Testis (tissue), 3 donors: ENCODE data around the gene MAP2. TPM values are rescaled to one million over a fixed set of nuclear protein-coding genes. Genes with fewer than 3 reads are reported as not detected.

Source experiments
- DNase-seq: peaks from one replicate; pipeline ENCODE4 v3.0.0-alpha.2; 2019
- H3K27ac ChIP-seq, 2 donors: fragments of 200-600 bp; sonication (generic); one replicate each; pipeline ENCODE4 v1.5.1; 2019
- H3K27me3 ChIP-seq: fragments of 200-600 bp; sonication (generic); one replicate; pipeline ENCODE4 v1.5.1; 2019
- H3K36me3 ChIP-seq: fragments of 200-600 bp; sonication (generic); one replicate; pipeline ENCODE4 v1.5.1; 2017; ENCODE audit warnings: low read depth; ENCODE audit errors: missing control alignments
- H3K4me1 ChIP-seq: fragments of 200-600 bp; sonication (generic); one replicate; pipeline ENCODE4 v1.5.1; 2019
- H3K4me3 ChIP-seq, 2 donors: fragments of 200-600 bp; sonication (generic); one replicate each; pipeline ENCODE4 v1.5.1; 2017 to 2019
- H3K9me3 ChIP-seq: fragments of 200-600 bp; sonication (generic); one replicate; pipeline ENCODE4 v1.5.1; 2017
- CTCF ChIP-seq, 3 experiments: fragments of 450-650 bp in 2 of 3; fragments of 200-600 bp in 1 of 3; sonication (generic) in 1 of 3; IDR thresholded peaks; one replicate each; pipeline ENCODE4 v1.5.1; 2016 to 2019; ENCODE audit warnings: antibody characterized with exemption in 3 of 3, mild to moderate bottlenecking in 2 of 3, moderate library complexity in 1 of 3
- POLR2A ChIP-seq: fragments of 450-650 bp; IDR thresholded peaks from one replicate; pipeline ENCODE4 v1.6.1; 2017; ENCODE audit warnings: antibody characterized with exemption, mild to moderate bottlenecking, moderate library complexity
- WGBS, 2 donors: methylation state at CpG; one replicate each; pipeline ENCODE4 v1.1.5; 2018; 5-methylcytosine and 5-hydroxymethylcytosine counted together
- intact Hi-C: fragments of 100-400 bp; cut with DNase I; formaldehyde crosslinking; loops from one replicate; pipeline ENCODE4 v1.15.1; 2023; ENCODE audit warnings: low total_unique reads
- polyA plus RNA-seq: library from polyadenylated mRNA; stranded (reverse); fragments of 350-450 nt; fragmentation: Illumina TruSeq; extraction: RNeasy Lipid Tissue Mini Kit (QIAGEN cat#74804); gene quantifications from one replicate; pipeline ENCODE4 v1.2.3, GENCODE V29; 2014; ENCODE audit warnings: low read depth, low replicate concordance; ENCODE audit not compliant: insufficient read depth
- total RNA-seq, 2 donors: library from RNA; depleted of rRNA; stranded (reverse); fragments of >200 nt; gene quantifications; one replicate each; pipeline ENCODE4 v1.2.3, GENCODE V29; 2016

Gene MAP2
- total and polyA plus RNA-seq, 3 donors from 2014 or later, result 15.6 to 30.9 (median 20.9) TPM

GRCh38 chr2:209425471-209426071 is 1.7 kb downstream of the MAP2 start:
- Histone ChIP-seq H3K36me3 (no peaks in the 10 kb centered on the region), H3K9me3 (no peaks in the 10 kb centered on the region), H3K4me1 (peaks cover 11% of the 10 kb centered on the region), H3K27ac (no peak overlapping the region), H3K4me3 (peak overlapping the region in 1 of 2 donors; percentile 72), H3K27me3 (no peaks in the 10 kb centered on the region)
- no peak for TF ChIP-seq POLR2A
- TF ChIP-seq CTCF (IDR thresholded peaks at IDR 0.05), result peak; percentile 42 to 61 (median 44)
- WGBS, 2 donors, result 39 to 44% methylated on average over 2 of the region's 2 CpGs
- DNase-seq, result peak; percentile 44
- intact Hi-C loops, result no loop called here

DNA sequence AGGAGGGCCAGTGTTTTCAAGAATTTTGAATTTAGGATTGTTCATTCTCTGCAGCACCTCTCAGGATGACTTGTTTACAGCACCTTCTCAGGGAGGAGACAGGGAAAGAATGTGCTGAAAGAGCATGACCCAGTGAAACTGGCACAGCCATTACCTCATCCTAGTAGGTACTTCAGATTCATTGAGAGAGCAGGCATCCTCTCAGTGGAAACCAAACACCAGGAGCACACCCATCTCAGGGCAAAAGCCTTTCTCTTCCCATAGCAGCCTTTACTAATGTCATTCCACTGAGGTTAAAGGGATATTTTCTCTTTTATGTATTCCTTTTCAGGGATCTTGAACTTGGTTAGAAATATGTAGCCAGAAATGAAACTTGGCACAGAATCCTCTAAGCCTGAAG is 2.6 kb downstream of the MAP2 start:
- no peak for DNase-seq
- intact Hi-C loops, result no loop called here
- H3K36me3 ChIP-seq, result no peaks in the 10 kb centered on the region
- TF ChIP-seq POLR2A, result no peak
- TF ChIP-seq CTCF (IDR thresholded peaks at IDR 0.05), result no peak
- H3K27me3 ChIP-seq, result no peaks in the 10 kb centered on the region
- no peaks in the 10 kb centered on the region for H3K9me3 ChIP-seq
- no peak overlapping the region for H3K4me3 ChIP-seq
- peaks cover 11% of the 10 kb centered on the region for H3K4me1 ChIP-seq
- H3K27ac ChIP-seq, result no peak overlapping the region

- intact Hi-C loops, result no loop called here
Measured at GRCh38 chr2:209431701-209432100, 7.9 kb downstream of the MAP2 start.

GRCh38 chr2:209441541-209441940 is 17.7 kb downstream of the MAP2 start:
- WGBS, 2 donors, result 23 to 31% methylated on average over 3 of the region's 3 CpGs
- H3K27ac ChIP-seq, result peak overlapping the region in 1 of 2 donors; percentile 24
- no peaks in the 10 kb centered on the region for H3K4me1 ChIP-seq
- intact Hi-C loops, result no loop called here
- DNase-seq, result peak; percentile 43
- H3K27me3 ChIP-seq, result no peaks in the 10 kb centered on the region
- H3K36me3 ChIP-seq, result no peaks in the 10 kb centered on the region
- no peak overlapping the region for H3K4me3 ChIP-seq
- TF ChIP-seq CTCF (IDR thresholded peaks at IDR 0.05), result no peak
- no peak for TF ChIP-seq POLR2A
- H3K9me3 ChIP-seq, result no peaks in the 10 kb centered on the region

More at GRCh38 chr2:209431701-209432100, 7.9 kb downstream of the MAP2 start:
- no peak overlapping the region for H3K27ac ChIP-seq
- no peaks in the 10 kb centered on the region for H3K36me3 ChIP-seq
- no peaks in the 10 kb centered on the region for H3K9me3 ChIP-seq
- 89 to 91% methylated on average over 3 of the region's 3 CpGs for WGBS, 2 donors
- no peak overlapping the region for H3K4me3 ChIP-seq
- no peaks in the 10 kb centered on the region for H3K4me1 ChIP-seq
- DNase-seq, result no peak
- no peak for TF ChIP-seq POLR2A
- no peak for TF ChIP-seq CTCF (IDR thresholded peaks at IDR 0.05)
- no peaks in the 10 kb centered on the region for H3K27me3 ChIP-seq

DNA sequence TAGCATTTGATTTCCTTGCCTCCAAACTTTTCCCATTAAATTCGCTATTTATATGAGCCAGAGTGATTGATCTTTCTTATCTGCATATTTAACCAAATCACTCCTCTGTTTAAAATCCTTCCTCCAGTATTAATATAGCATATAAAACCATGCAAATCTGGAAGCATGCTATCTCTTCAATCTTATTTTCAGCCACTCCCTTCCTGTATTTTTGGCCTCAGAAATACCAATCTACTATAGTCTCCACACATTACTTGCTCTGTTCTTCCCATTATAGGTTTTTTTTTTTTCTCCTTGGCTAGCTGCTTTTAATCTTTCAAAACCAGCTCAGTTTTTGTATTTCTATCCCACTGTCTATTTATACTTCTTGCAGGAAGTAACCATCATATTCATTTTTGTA is 19.1 kb downstream of the MAP2 start:
- Histone ChIP-seq H3K4me1 (no peaks in the 10 kb centered on the region), H3K9me3 (no peaks in the 10 kb centered on the region), H3K36me3 (no peaks in the 10 kb centered on the region), H3K27me3 (no peaks in the 10 kb centered on the region), H3K27ac (no peak overlapping the region), H3K4me3 (no peak overlapping the region)
- no peak for TF ChIP-seq POLR2A
- no peak for TF ChIP-seq CTCF (IDR thresholded peaks at IDR 0.05)
- 78 to 93% methylated on average over 1 of the region's 1 CpG for WGBS, 2 donors
- intact Hi-C loops, result no loop called here
- DNase-seq, result no peak
